ENCODE results near the gene CLSTN2.

Gene CLSTN2

GRCh38 chr3:140572334-140572733, 637.3 kb downstream of the CLSTN2 start:
- no peak for DNase-seq

- no peak for DNase-seq
Measured at GRCh38 chr3:140573011-140573410, 638.0 kb downstream of the CLSTN2 start.

DNA sequence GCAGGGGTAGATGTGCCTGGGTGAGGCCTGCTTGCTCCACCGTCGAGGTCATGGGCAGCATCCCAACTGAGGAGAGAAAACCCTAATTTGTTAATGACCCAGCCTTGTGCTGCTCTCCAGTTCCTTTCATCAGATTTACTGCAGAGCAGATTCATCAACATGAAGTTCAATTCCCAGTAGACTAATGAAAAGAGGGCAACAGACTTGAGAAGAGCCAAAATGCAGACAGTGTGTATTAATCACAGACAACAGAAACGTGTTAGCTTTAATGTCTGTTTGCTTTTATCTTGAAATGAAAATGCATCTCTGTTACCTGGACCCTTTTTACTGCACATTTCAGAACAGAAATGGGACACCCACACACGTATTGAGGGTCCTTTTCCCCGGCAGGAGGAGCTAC, 639.4 kb downstream of the CLSTN2 start:
- DNase-seq = no peak

DNA sequence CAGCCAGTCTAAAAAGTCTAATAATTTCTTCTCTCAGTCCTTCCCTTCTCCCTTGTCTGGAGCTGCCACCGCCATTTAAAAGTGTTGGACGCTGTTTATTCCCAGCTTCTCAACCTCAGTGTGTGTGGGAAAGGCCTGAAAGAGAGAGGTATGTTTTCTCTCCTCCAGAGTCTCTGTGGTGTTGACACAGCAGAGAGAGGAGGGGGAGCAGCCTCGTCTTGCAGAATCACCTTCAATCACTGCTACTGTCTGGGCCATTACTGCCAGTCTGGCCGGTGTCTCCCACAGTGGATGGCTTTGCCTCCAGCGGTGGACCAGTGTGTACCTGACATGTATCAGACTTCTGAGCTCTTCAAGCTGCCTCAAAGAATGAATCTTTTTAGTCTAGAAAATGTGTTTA, 641.5 kb downstream of the CLSTN2 start:
- no peak for DNase-seq

DNA sequence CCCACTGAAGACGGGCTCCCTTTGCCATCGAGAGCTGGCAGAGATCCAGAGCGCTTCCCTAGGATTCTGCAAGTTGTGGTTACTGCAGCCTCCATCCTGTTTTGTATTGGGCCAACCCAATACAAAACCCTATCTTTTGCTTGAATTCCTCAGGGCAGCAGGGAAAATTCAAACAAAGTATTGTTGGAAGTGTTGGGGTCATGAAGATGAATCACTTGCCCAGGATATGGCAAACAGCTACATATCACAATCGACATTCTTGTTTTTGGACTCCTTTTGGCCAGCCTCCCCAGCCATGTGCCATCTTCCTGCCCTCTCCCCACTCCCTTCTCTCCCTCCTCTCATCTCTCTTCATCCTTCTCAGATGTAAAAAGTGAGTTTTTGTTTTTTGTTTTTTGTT, 642.9 kb downstream of the CLSTN2 start:
- no peak for DNase-seq

- DNase-seq = no peak
Measured at GRCh38 chr3:140579260-140579659, 644.3 kb downstream of the CLSTN2 start.

- DNase-seq = no peak
Measured at GRCh38 chr3:140580746-140581145, 645.8 kb downstream of the CLSTN2 start.

- DNase-seq = no peak
Measured at GRCh38 chr3:140584549-140584948, 649.6 kb downstream of the CLSTN2 start.

GRCh38 chr3:140585828-140586227, 650.8 kb downstream of the CLSTN2 start:
- no peak for DNase-seq

DNA sequence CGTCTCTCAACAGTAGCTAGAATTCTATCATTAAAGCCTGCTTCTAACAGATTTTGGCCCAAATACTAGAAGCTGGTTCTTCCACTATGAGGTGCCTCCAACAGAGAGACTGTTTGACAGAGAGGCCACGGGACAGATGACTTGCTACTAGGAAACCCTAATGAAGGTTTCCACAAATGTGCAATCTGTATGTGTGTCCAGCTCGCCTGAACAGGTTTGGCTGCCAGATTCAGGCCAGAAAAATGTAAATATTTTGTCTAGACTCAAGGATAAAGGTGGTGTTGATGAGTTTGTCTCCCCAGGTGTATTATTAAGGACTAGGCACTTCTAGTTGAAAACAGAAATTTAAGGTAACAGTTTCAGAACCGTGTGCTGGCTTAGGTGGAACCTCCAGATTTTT, 651.3 kb downstream of the CLSTN2 start:
- DNase-seq = no peak

GRCh38 chr3:140588558-140588957, 653.6 kb downstream of the CLSTN2 start:
- DNase-seq = no peak

- no peak for DNase-seq
Measured at GRCh38 chr3:140593766-140594165, 658.8 kb downstream of the CLSTN2 start.

DNA sequence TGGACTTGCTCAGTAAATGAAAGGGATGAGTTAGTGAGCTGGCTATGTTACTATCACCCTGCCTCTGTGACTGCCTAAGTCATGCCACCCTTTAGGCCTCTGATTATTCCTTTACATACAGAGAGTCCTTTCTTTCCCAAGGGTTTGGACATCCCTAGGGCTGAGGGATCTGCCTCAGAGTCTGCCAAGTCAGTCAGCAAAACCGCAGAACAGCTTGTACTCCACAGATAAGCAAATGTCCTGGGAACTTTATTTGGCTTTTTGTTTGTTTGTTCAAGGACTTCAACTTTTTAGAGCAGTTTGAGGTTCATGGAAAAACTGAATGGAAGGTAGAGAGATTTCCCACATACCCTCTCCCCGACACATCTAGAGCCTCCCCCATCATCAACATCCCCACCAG, 660.3 kb downstream of the CLSTN2 start:
- DNase-seq = no peak

DNA sequence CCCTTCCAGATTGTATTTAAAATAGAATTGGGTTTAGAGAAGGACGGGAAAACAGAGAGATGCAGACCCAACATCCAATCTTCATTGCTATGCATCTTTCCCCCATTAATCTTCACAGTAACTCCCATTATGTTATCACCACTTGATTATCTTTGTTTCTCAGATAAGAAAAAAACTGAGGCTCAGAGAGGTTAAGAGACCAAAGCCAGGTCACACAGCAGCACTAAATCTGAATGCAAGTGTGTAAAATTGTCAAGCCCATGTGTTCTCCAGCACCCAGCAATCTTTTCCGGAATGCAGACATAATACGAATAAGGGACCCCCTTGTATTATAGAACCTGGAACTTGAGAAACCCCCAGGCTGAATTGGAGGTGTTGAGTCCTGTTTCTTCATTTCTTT, 662.4 kb downstream of the CLSTN2 start:
- DNase-seq = no peak

DNA sequence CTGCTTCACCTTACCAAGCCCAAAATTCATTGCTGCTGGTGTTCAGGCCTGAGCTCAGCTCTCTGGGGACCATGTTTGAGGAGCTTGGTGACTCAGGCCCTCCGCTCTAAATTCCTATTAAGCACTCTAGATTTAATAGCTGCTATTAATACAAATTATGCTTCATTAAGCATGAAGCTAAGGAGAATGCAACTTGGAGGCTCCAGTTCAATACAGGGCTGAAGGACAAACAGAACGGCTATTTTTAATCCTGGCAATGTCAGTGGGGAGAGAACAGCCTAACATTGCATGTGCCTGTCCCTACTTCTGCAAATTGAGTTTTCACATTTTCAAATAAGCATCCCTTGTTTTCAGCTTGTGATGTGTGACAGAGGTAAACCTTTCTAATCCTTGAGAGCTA, 662.8 kb downstream of the CLSTN2 start:
- no peak for DNase-seq

DNA sequence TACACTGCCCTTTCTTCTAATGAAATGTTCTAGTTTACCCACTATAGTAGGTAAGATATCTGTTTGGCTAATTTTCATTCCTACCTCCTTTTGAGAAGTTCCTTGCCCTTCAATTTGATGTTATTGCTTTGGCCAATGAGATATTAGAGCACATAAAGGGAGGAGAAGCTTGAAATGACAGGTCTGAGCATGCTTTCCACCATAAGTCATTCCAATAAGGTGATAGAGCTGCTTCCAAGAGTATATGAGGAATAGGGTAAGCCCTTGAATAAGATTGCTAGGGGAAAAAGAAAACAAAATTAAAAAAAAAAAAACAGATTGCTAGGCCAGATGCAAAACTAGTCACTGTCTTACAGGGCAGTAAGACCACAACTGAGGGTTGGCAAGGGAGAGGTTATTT, 664.0 kb downstream of the CLSTN2 start:
- no peak for DNase-seq

GRCh38 chr3:140599496-140599895, 664.5 kb downstream of the CLSTN2 start:
- no peak for DNase-seq

DNA sequence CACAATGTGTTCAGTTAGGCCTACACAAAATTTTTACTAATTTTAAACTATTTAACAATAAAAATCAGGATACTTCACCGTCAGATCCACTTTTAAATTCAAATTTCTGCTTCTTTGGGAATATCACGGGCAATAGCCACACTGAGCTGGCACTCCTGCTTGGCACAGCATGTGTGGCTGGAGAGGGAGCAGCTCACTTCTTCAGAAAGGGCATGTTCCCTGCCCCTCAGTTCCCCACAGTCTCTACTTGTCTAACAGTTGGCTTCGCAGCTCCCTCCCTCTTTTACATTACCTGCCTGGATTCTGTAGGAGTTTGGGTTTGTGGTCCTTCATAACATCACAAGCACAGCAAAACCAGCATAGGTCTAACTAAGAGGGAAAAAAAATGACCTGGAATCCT, 666.9 kb downstream of the CLSTN2 start:
- DNase-seq = no peak

DNA sequence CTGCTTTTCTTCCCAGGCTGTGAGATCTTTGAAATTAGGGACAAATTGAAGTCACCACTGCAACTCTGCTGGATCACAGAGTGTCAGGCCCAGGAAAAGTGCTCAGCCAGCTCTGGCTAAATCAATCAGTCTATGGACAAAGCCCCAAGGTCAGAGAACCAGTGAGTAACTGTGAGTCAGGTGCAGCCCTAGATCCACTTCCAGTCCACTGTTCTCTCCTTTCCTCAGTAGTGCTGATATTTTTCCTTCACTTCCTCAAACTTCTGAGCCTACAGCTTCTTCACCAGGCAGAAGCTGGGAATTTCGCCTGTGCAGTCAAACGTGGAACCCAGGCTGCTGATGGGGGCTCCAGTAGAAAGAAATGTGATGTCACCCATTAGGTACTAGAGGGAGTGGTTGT, 667.8 kb downstream of the CLSTN2 start:
- no peak for DNase-seq

DNA sequence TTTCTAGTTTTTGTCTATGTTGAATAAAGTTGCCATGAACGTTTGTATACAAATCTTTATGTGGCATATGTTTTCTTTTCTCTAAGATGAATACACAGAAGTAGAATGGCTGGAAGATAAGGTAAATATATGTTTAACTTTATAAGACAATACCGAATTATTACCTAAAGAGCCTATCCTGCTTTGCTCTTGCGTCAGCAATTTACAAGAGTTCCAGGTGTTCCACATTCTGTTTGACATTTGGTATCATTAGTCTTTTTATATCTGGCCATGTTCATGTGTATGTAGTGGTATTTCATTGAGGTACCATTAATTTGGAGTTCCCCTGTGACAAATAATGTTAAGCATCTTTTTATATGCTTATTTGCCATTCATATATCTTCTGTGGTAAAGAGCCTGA, 668.8 kb downstream of the CLSTN2 start:
- DNase-seq = no peak

- DNase-seq = no peak
Measured at GRCh38 chr3:140610544-140610943, 675.6 kb downstream of the CLSTN2 start.

DNA sequence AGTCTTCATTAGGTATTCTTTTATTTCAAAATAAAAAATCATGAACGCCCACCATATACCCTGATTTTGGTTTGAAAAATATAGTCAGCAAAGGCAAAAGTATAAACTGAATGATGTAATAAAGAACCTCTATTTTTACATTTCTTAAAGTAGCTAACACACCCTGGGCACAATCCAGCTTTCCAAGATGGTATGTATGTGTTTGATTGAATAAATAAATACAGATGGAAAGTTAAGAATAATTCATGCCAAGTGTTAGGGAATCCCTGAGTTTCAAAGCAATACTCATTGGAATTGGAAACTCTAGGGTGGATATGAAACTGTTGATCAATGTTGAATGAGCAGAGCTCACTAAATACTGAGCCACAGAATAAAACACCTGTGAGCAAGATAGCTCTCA, 679.0 kb downstream of the CLSTN2 start:
- DNase-seq = no peak

GRCh38 chr3:140617135-140617534, 682.1 kb downstream of the CLSTN2 start:
- DNase-seq = no peak

DNA sequence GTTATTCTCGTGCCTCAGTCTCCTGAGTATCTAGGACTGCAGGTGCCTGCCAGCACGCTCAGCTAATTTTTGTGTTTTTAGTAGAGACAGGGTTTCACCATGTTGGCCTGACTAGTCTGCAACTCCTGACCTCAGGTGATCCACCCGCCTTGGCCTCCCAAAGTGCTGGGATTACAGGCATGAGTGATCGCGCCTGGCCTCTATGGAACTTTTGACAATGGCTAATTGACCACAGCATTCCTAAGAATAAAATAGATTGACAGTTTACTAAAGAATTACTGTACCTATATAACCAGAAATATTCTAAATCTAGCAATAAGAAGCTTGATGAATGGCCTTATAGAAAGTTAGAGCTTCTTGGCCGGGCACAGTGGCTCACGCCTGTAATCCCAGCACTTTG, 691.9 kb downstream of the CLSTN2 start:
- no peak for DNase-seq
